Activated effector memory CD4-positive, alpha-beta T cell treated with Interleukin-2 at 50 U/mL for 16 hours (primary cell): ENCODE measurements around the gene SPATA3.
"Not testable (repeated sequence)": the region's sequence is repeated elsewhere in the genome, so short reads cannot be mapped to it uniquely, and the experiment has no call there.

Experiments used
- DNase-seq: peaks from one replicate; pipeline ENCODE4 v3.0.0-alpha.2; 2020

The SPATA3 gene

GRCh38 chr2:230995821-230996220, at the start of gene SPATA3:
TSS of gene SPATA3 (plus strand) at chr2:230996121. CDS start at chr2:230996234, 113 bp downstream.
- DNase-seq: no peak

GRCh38 chr2:230946429-230947234, 49.3 kb upstream of the SPATA3 start:
- DNase-seq: no peak

GRCh38 chr2:230947235-230947576, 48.7 kb upstream of the SPATA3 start:
- no peak for DNase-seq

- no peak for DNase-seq
Measured at GRCh38 chr2:230947908-230948365, 48.0 kb upstream of the SPATA3 start.

GRCh38 chr2:230949966-230950873, 45.7 kb upstream of the SPATA3 start:
- DNase-seq: no peak

GRCh38 chr2:230950874-230951339, 45.0 kb upstream of the SPATA3 start:
- DNase-seq: no peak

- no peak for DNase-seq
Measured at GRCh38 chr2:230951396-230951795, 44.5 kb upstream of the SPATA3 start.

- no peak for DNase-seq
Measured at GRCh38 chr2:230952226-230952956, 43.5 kb upstream of the SPATA3 start.

GRCh38 chr2:230953845-230954244, 42.1 kb upstream of the SPATA3 start:
- no peak for DNase-seq

- DNase-seq: no peak
Measured at GRCh38 chr2:230954746-230955145, 41.2 kb upstream of the SPATA3 start.

GRCh38 chr2:230955163-230955737, 40.7 kb upstream of the SPATA3 start:
- no peak for DNase-seq

- peak; percentile 27 for DNase-seq
Measured at GRCh38 chr2:230956827-230957755, 38.8 kb upstream of the SPATA3 start.

- DNase-seq: no peak
Measured at GRCh38 chr2:230957756-230958391, 38.0 kb upstream of the SPATA3 start.

- DNase-seq: no peak
Measured at GRCh38 chr2:230958820-230959756, 36.8 kb upstream of the SPATA3 start.

- no peak for DNase-seq
Measured at GRCh38 chr2:230960026-230960425, 35.9 kb upstream of the SPATA3 start.

GRCh38 chr2:230961091-230961491, 34.8 kb upstream of the SPATA3 start:
- DNase-seq: no peak

GRCh38 chr2:230964136-230964730, 31.7 kb upstream of the SPATA3 start:
- DNase-seq: no peak

GRCh38 chr2:230967113-230967512, 28.8 kb upstream of the SPATA3 start:
- DNase-seq: no peak

GRCh38 chr2:230968314-230968713, 27.6 kb upstream of the SPATA3 start:
- not testable (repeated sequence) for DNase-seq
